Measurements from ENCODE around the gene UBE2D4. TPM values are rescaled to one million over a fixed set of nuclear protein-coding genes. Genes with fewer than 3 reads are reported as not detected.

Gene UBE2D4
- total RNA-seq, 1 donor from 2014 or later: 17.3 TPM

- peak overlapping the region; percentile 98 for H3K27ac Mint-ChIP-seq
- H3K9me3 Mint-ChIP-seq (ENCODE audit: low read depth): no peaks in the 10 kb centered on the region
- H3K36me3 Mint-ChIP-seq (ENCODE audit: insufficient read depth): no peaks in the 10 kb centered on the region
- TF ChIP-seq CTCF (IDR thresholded peaks at IDR 0.05; ENCODE audit: unreplicated experiment): no peak
- peak overlapping the region; percentile 92 for H3K4me3 Mint-ChIP-seq (ENCODE audit: low read depth)
- DNase-seq (ENCODE audit: low spot score, unreplicated experiment): no peak
- H3K4me1 Mint-ChIP-seq (ENCODE audit: low read depth): peaks cover 21% of the 10 kb centered on the region
- H3K27me3 Mint-ChIP-seq: no peaks in the 10 kb centered on the region
These were observed 21.6 kb upstream of the UBE2D4 start for GRCh38 chr7:43904533-43905208.

GRCh38 chr7:43905209-43905946, 20.9 kb upstream of the UBE2D4 start:
- Mint-ChIP-seq H3K4me1 (ENCODE audit: low read depth) (peaks cover 21% of the 10 kb centered on the region), H3K36me3 (ENCODE audit: insufficient read depth) (no peaks in the 10 kb centered on the region), H3K27me3 (no peaks in the 10 kb centered on the region), H3K4me3 (ENCODE audit: low read depth) (peak overlapping the region; percentile 92), H3K27ac (peak overlapping the region; percentile 98), H3K9me3 (ENCODE audit: low read depth) (no peaks in the 10 kb centered on the region)
- TF ChIP-seq CTCF (IDR thresholded peaks at IDR 0.05; ENCODE audit: unreplicated experiment): no peak
- no peak for DNase-seq (ENCODE audit: low spot score, unreplicated experiment)

- DNase-seq (ENCODE audit: low spot score, unreplicated experiment): peak; percentile 19
- no peaks in the 10 kb centered on the region for H3K27me3 Mint-ChIP-seq
- peaks cover 21% of the 10 kb centered on the region for H3K4me1 Mint-ChIP-seq (ENCODE audit: low read depth)
- peak overlapping the region; percentile 92 for H3K4me3 Mint-ChIP-seq (ENCODE audit: low read depth)
- H3K9me3 Mint-ChIP-seq (ENCODE audit: low read depth): no peaks in the 10 kb centered on the region
- H3K36me3 Mint-ChIP-seq (ENCODE audit: insufficient read depth): peaks cover 2% of the 10 kb centered on the region
- no peak for TF ChIP-seq CTCF (IDR thresholded peaks at IDR 0.05; ENCODE audit: unreplicated experiment)
- H3K27ac Mint-ChIP-seq: peak overlapping the region; percentile 98
These were observed 20.3 kb upstream of the UBE2D4 start for GRCh38 chr7:43905956-43906330.

- H3K27ac Mint-ChIP-seq: peak within 1 kb of the TSS; percentile 98
- H3K9me3 Mint-ChIP-seq (ENCODE audit: low read depth): no peaks in the 10 kb centered on the region
- peaks cover 2% of the 10 kb centered on the region for H3K36me3 Mint-ChIP-seq (ENCODE audit: insufficient read depth)
- H3K4me3 Mint-ChIP-seq (ENCODE audit: low read depth): peak within 1 kb of the TSS; percentile 92
- TF ChIP-seq CTCF (IDR thresholded peaks at IDR 0.05; ENCODE audit: unreplicated experiment): no peak
- H3K27me3 Mint-ChIP-seq: no peaks in the 10 kb centered on the region
- DNase-seq (ENCODE audit: low spot score, unreplicated experiment): peak; percentile 61
- peaks cover 21% of the 10 kb centered on the region for H3K4me1 Mint-ChIP-seq (ENCODE audit: low read depth)
These were observed 19.8 kb upstream of the UBE2D4 start, which contains the start of gene URGCP for GRCh38 chr7:43906331-43907010. Gene URGCP, minus strand, starts transcription at chr7:43906596. Its CDS starts 21 bp downstream, at chr7:43906575.

GRCh38 chr7:43914795-43915194, 11.4 kb upstream of the UBE2D4 start:
- H3K4me3 Mint-ChIP-seq (ENCODE audit: low read depth): no peak overlapping the region
- H3K9me3 Mint-ChIP-seq (ENCODE audit: low read depth): no peaks in the 10 kb centered on the region
- no peaks in the 10 kb centered on the region for H3K4me1 Mint-ChIP-seq (ENCODE audit: low read depth)
- H3K27me3 Mint-ChIP-seq: no peaks in the 10 kb centered on the region
- H3K36me3 Mint-ChIP-seq (ENCODE audit: insufficient read depth): peaks cover 11% of the 10 kb centered on the region
- DNase-seq (ENCODE audit: low spot score, unreplicated experiment): no peak
- no peak for TF ChIP-seq CTCF (IDR thresholded peaks at IDR 0.05; ENCODE audit: unreplicated experiment)
- H3K27ac Mint-ChIP-seq: no peak overlapping the region

Measured in progenitor cell of endocrine pancreas (in vitro differentiated cells).